B cell (primary cell): ENCODE results near the gene CCL13. TPM values are rescaled to one million over a fixed set of nuclear protein-coding genes. Genes with fewer than 3 reads are reported as not detected.

ENCODE experiments used
- ATAC-seq: fragments of 200-7000 bp; cut with Tn5 transposase; one replicate; pipeline ENCODE4 v1.10.0; 2021; ENCODE audit warnings: low read depth, mild to moderate bottlenecking, moderate number of reproducible peaks, moderate library complexity
- CTCF ChIA-PET: fragments of 350-600 bp; sonication (Branson Sonifier 250); formaldehyde crosslinking; loops from one replicate; lab custom pipeline; 2021; ENCODE audit warnings: antibody characterized with exemption, inconsistent platforms; lab: Charles Lee
- POLR2A ChIA-PET: fragments of 350-600 bp; sonication (Branson Sonifier 250); formaldehyde crosslinking; loops from one replicate; lab custom pipeline; 2021; ENCODE audit warnings: antibody characterized with exemption; lab: Charles Lee
- DNase-seq: peaks from one replicate; pipeline ENCODE4 v3.0.0; 2013
- H2AFZ ChIP-seq: 2 replicates; pipeline ENCODE4 v1.6.1; 2012; ENCODE audit warnings: mild to moderate bottlenecking, low read depth, low read length; ENCODE audit not compliant: insufficient read depth, poor library complexity, severe bottlenecking
- H3K27ac ChIP-seq, 2 donors: 1 replicate in 1 of 2; 2 replicates in 1 of 2; pipeline ENCODE4 v1.5.1; 2012 to 2013; ENCODE audit warnings: low read length in 2 of 2, mild to moderate bottlenecking in 2 of 2, moderate library complexity in 1 of 2
- H3K27me3 ChIP-seq, 4 experiments: fragments of 200-600 bp in 1 of 4; sonication (generic) in 1 of 4; replicated peaks in 1 of 4; 1 replicate in 2 of 4; 2 replicates in 2 of 4; pipeline versions ENCODE4 v1.6.1 to v1.7.0; 2013 to 2016; ENCODE audit warnings: low read length in 3 of 4, mild to moderate bottlenecking in 2 of 4, mixed read lengths in 1 of 4, moderate library complexity in 1 of 4; ENCODE audit not compliant: insufficient read depth in 4 of 4, control insufficient read depth in 3 of 4; ENCODE audit errors: control extremely low read depth in 1 of 4
- H3K36me3 ChIP-seq, 2 experiments: replicated peaks in 1 of 2; 1 replicate in 1 of 2; 2 replicates in 1 of 2; pipeline versions ENCODE4 v1.6.1 to v1.7.1; 2013; ENCODE audit warnings: low read length in 1 of 2; ENCODE audit not compliant: insufficient read depth in 2 of 2, control insufficient read depth in 1 of 2; ENCODE audit errors: control extremely low read depth in 1 of 2, extremely low read depth in 1 of 2
- H3K4me1 ChIP-seq, 2 donors: fragments of 200-600 bp in 1 of 2; sonication (generic) in 1 of 2; 1 replicate in 1 of 2; 2 replicates in 1 of 2; pipeline versions ENCODE4 v1.5.1 to v1.6.1; 2013 to 2017; ENCODE audit warnings: low read length in 2 of 2; ENCODE audit not compliant: control insufficient read depth in 2 of 2, insufficient read depth in 2 of 2
- H3K4me2 ChIP-seq: replicated peaks from 2 replicates; pipeline ENCODE3; 2012; ENCODE audit warnings: mild to moderate bottlenecking, low read depth, low read length; ENCODE audit not compliant: poor library complexity, severe bottlenecking
- H3K4me3 ChIP-seq, 5 experiments: fragments of 200-600 bp in 1 of 5; sonication (generic) in 1 of 5; 1 replicate in 3 of 5; 2 replicates in 2 of 5; pipeline versions ENCODE4 v1.5.1 to v1.7.0; 2011 to 2016; ENCODE audit warnings: low read length in 4 of 5, mild to moderate bottlenecking in 4 of 5, low read depth in 2 of 5, control low read depth in 1 of 5, moderate library complexity in 1 of 5; ENCODE audit not compliant: insufficient read depth in 1 of 5; ENCODE audit errors: control extremely low read depth in 1 of 5, extremely low read depth in 1 of 5
- H3K79me2 ChIP-seq: fragments of 200-600 bp; sonication (generic); one replicate; pipeline ENCODE4 v1.6.0; 2016; ENCODE audit warnings: low read length; ENCODE audit not compliant: control insufficient read depth, insufficient read depth
- H3K9ac ChIP-seq: fragments of 200-600 bp; sonication (generic); 2 replicates; pipeline ENCODE4 v1.6.1; 2017; ENCODE audit warnings: mild to moderate bottlenecking, low read length, moderate library complexity
- H3K9me3 ChIP-seq, 3 donors: one replicate each; pipeline versions ENCODE4 v1.6.1 to v1.7.1; 2013; ENCODE audit warnings: low read length in 2 of 3; ENCODE audit not compliant: control insufficient read depth in 2 of 3, insufficient read depth in 1 of 3; ENCODE audit errors: control extremely low read depth in 1 of 3
- H4K20me1 ChIP-seq: 2 replicates; pipeline ENCODE4 v1.6.0; 2012; ENCODE audit warnings: mild to moderate bottlenecking, low read length; ENCODE audit not compliant: insufficient read depth, control insufficient read depth, poor library complexity, severe bottlenecking
- H3K27ac Mint-ChIP-seq: one replicate; pipeline ENCODE4 v1.8.0; 2021; ENCODE audit warnings: mixed read lengths
- H3K27me3 Mint-ChIP-seq: one replicate; pipeline ENCODE4 v1.8.0; 2021; ENCODE audit warnings: mixed read lengths
- H3K4me1 Mint-ChIP-seq: one replicate; pipeline ENCODE4 v1.8.0; 2021; ENCODE audit warnings: mixed read lengths
- H3K4me3 Mint-ChIP-seq: one replicate; pipeline ENCODE4 v1.8.0; 2021; ENCODE audit warnings: mixed read lengths
- H3K9me3 Mint-ChIP-seq: one replicate; pipeline ENCODE4 v1.8.0; 2022; ENCODE audit warnings: mixed read lengths; ENCODE audit not compliant: insufficient read depth
- CTCF ChIP-seq: fragments of 200-600 bp; IDR thresholded peaks from one replicate; pipeline ENCODE4 v1.8.0; 2022; ENCODE audit warnings: antibody characterized with exemption, mild to moderate bottlenecking
- EZH2 ChIP-seq: IDR thresholded peaks from 2 replicates; pipeline ENCODE4 v1.6.1; 2012; ENCODE audit warnings: borderline replicate concordance, low read depth, mild to moderate bottlenecking, moderate library complexity, low read length; ENCODE audit not compliant: insufficient read depth, poor library complexity, severe bottlenecking
- WGBS: methylation state at CpG from one replicate; pipeline ENCODE4 v1.1.5; 2013; ENCODE audit warnings: missing lambda C conversion rate; ENCODE audit not compliant: insufficient coverage; 5-methylcytosine and 5-hydroxymethylcytosine counted together
- intact Hi-C: fragments of 100-400 bp; cut with micrococcal nuclease; formaldehyde crosslinking; loops from one replicate; pipeline ENCODE4 v1.10.0; 2022
- polyA plus RNA-seq: library from polyadenylated mRNA; depleted of rRNA; stranded (reverse); fragments of >200 nt; gene quantifications from 2 replicates; pipeline ENCODE4 v1.2.3, GENCODE V29; 2012
- total RNA-seq, 2 donors: library from RNA; stranded (reverse); fragments of 120-200 nt in 1 of 2; gene quantifications; 1 replicate in 1 of 2; 2 replicates in 1 of 2; pipeline versions ENCODE4 v1.2.3 to v1.2.4, GENCODE V29; 2013 to 2022

The CCL13 gene
- total and polyA plus RNA-seq, 2 donors (not counting 1 experiment from before 2014, with no cell fraction given), result not detected

GRCh38 chr17:34371405-34372100, 15.3 kb downstream of the CCL13 start:
- no peak overlapping the region for H3K9ac ChIP-seq
- ChIA-PET CTCF (interaction anchor here (0.6 to 3.9 kb wide), 3 partner anchors 10 to 171 kb away, joined by 3 to 27 read pairs (median 3); no protein-coding TSS in a partner anchor), POLR2A (no interaction called here)
- intact Hi-C loops, result no loop called here
- H2AFZ ChIP-seq, result no peak overlapping the region
- no peaks in the 10 kb centered on the region for H4K20me1 ChIP-seq
- H3K27ac ChIP-seq, result no peak overlapping the region
- Mint-ChIP-seq H3K27me3 (peaks cover 7% of the 10 kb centered on the region), H3K4me1 (peaks cover 10% of the 10 kb centered on the region), H3K27ac (no peak overlapping the region), H3K9me3 (no peaks in the 10 kb centered on the region), H3K4me3 (no peak overlapping the region)
- no peak overlapping the region for H3K4me2 ChIP-seq
- H3K36me3 ChIP-seq, result no peaks in the 10 kb centered on the region
- ATAC-seq, result no peak
- H3K79me2 ChIP-seq, result no peaks in the 10 kb centered on the region
- no peaks in the 10 kb centered on the region for H3K27me3 ChIP-seq
- no peak overlapping the region for H3K4me3 ChIP-seq
- no peak for DNase-seq
- no CpG with 5 or more reads among the region's 3 CpGs for WGBS
- H3K9me3 ChIP-seq, result no peaks in the 10 kb centered on the region
- H3K4me1 ChIP-seq, result peaks cover 0 to 7% of the 10 kb centered on the region in 2 donors
- TF ChIP-seq CTCF, result no peak
- TF ChIP-seq EZH2, result no peak

- TF ChIP-seq CTCF, result no peak
- TF ChIP-seq EZH2, result no peak
- ATAC-seq (no peak), DNase-seq (no peak)
- Mint-ChIP-seq H3K27ac (no peak overlapping the region), H3K4me3 (no peak overlapping the region), H3K27me3 (no peaks in the 10 kb centered on the region), H3K9me3 (no peaks in the 10 kb centered on the region), H3K4me1 (peaks cover 31% of the 10 kb centered on the region)
- Histone ChIP-seq H3K9ac (no peak overlapping the region), H3K79me2 (no peaks in the 10 kb centered on the region), H3K4me1 (peaks cover 4 to 22% of the 10 kb centered on the region in 2 donors), H4K20me1 (no peaks in the 10 kb centered on the region), H3K9me3 (no peaks in the 10 kb centered on the region), H3K4me2 (no peak overlapping the region), H3K4me3 (no peak overlapping the region), H3K36me3 (no peaks in the 10 kb centered on the region), H3K27ac (no peak overlapping the region), H3K27me3 (no peaks in the 10 kb centered on the region), H2AFZ (no peak overlapping the region)
- ChIA-PET POLR2A (no interaction called here), CTCF (interaction anchor here (1.3 kb wide), 1 partner anchor 13 kb away, joined by 4 read pairs; no protein-coding TSS in a partner anchor)
- intact Hi-C loops, result no loop called here
- 100% methylated on average over 1 of the region's 5 CpGs for WGBS
These were observed 18.2 kb downstream of the CCL13 start for GRCh38 chr17:34374457-34374856.
